Ishikawa (cell line): ENCODE results near the gene MYO19.

Experiments
- CEBPB ChIP-seq: IDR thresholded peaks from 2 replicates; pipeline ENCODE4 v1.6.1; 2012
- CREB1 ChIP-seq: IDR thresholded peaks from 2 replicates; pipeline ENCODE4 v1.6.1; 2012; ENCODE audit warnings: low read depth
- EGR1 ChIP-seq: IDR thresholded peaks from 2 replicates; pipeline ENCODE4 v1.6.1; 2012
- EP300 ChIP-seq: IDR thresholded peaks from 2 replicates; pipeline ENCODE4 v1.6.1; 2012; ENCODE audit warnings: borderline replicate concordance
- FOXM1 ChIP-seq: IDR thresholded peaks from 2 replicates; pipeline ENCODE4 v1.6.1; 2012; ENCODE audit warnings: low read depth, borderline replicate concordance
- NFIC ChIP-seq: IDR thresholded peaks from 2 replicates; pipeline ENCODE4 v1.6.1; 2012
- RAD21 ChIP-seq: IDR thresholded peaks from 2 replicates; pipeline ENCODE4 v1.6.1; 2012; ENCODE audit warnings: low read depth
- REST ChIP-seq: IDR thresholded peaks from 2 replicates; pipeline ENCODE4 v1.6.1; 2012; ENCODE audit warnings: low read depth, mild to moderate bottlenecking
- TAF1 ChIP-seq: IDR thresholded peaks from 2 replicates; pipeline ENCODE4 v1.6.1; 2012; ENCODE audit warnings: low read depth, mild to moderate bottlenecking
- TCF12 ChIP-seq: IDR thresholded peaks from 2 replicates; pipeline ENCODE4 v1.6.1; 2012; ENCODE audit warnings: low read depth
- TEAD4 ChIP-seq: IDR thresholded peaks from 2 replicates; pipeline ENCODE4 v1.6.1; 2012
- USF1 ChIP-seq: IDR thresholded peaks from 2 replicates; pipeline ENCODE4 v1.6.1; 2012
- YY1 ChIP-seq: IDR thresholded peaks from 2 replicates; pipeline ENCODE4 v1.6.1; 2012; ENCODE audit warnings: low read depth
- ZBTB7A ChIP-seq: IDR thresholded peaks from 2 replicates; pipeline ENCODE4 v1.6.1; 2012; ENCODE audit warnings: low read depth
- TF ChIP-seq, protein P1 (sequence below): IDR thresholded peaks from 2 replicates; pipeline ENCODE4 v1.6.1; 2012

The MYO19 gene

DNA sequence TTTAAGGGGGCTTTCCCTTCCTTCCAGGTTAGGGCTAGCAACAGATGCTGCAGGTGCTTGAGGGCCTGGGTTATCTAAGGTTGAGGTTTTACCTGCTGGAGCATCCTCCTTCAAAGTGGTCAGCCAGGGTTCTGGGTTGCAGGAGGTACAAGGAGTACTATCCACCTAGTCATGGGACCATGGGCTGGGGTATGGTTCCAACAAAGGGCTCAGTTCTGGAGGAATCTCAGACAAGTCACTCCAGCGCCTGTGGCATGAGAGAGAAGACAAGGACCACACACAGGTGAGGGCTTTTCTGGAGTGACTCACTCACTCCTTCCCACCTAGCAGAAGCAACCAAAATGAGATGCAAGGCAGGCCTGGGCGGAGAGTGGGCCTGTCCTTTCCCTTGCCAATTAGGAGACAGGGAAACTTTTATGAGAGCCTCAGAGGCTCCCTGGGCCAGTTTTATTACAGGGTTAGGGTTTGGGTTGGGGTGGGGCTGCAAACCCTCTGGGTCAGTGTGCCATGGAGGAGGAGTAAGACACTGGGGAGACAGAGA is 2.2 kb downstream of the MYO19 start:
- TF ChIP-seq TCF12 = no peak
- TF ChIP-seq EP300 = no peak
- no peak for TF ChIP-seq EGR1
- no peak for TF ChIP-seq CEBPB
- no peak for TF ChIP-seq REST
- no peak for TF ChIP-seq TAF1
- no peak for TF ChIP-seq RAD21
- no peak for TF ChIP-seq TEAD4
- no peak for TF ChIP-seq ZBTB7A
- no peak for TF ChIP-seq YY1
- TF ChIP-seq NFIC = no peak
- TF ChIP-seq CREB1 = no peak
- no peak for TF ChIP-seq FOXM1
- TF ChIP-seq, protein P1, sequence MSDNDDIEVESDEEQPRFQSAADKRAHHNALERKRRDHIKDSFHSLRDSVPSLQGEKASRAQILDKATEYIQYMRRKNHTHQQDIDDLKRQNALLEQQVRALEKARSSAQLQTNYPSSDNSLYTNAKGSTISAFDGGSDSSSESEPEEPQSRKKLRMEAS = no peak
- TF ChIP-seq USF1 = no peak

DNA sequence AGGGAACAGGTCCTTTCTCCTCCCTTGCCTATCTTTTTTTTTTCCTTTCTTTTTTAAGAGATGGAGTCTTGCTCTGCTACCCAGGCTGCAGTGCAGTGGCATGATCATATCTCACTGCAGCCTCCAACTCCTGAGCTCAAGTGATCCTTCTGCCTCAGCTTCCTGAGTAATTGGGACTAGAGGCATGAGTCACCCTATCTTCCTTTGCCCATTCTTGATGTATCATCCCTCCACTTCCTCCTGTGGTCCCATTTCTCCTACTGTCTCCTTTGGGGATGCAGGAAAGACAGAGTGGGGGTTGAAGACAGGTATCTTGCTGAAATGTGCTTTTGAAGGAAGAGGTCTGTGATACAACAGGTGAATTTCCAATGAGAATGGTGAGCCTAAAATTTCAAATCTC is 5.5 kb downstream of the MYO19 start:
- TF ChIP-seq EP300 (no peak), YY1 (no peak), TEAD4 (no peak), EGR1 (no peak), RAD21 (no peak), USF1 (no peak), FOXM1 (no peak), CREB1 (no peak), TAF1 (no peak), REST (no peak), TCF12 (no peak), ZBTB7A (no peak), CEBPB (no peak)
- TF ChIP-seq, protein P1 = no peak

- no peak for TF ChIP-seq EGR1
- TF ChIP-seq TCF12 = no peak
- no peak for TF ChIP-seq TEAD4
- TF ChIP-seq CREB1 = no peak
- TF ChIP-seq ZBTB7A = no peak
- no peak for TF ChIP-seq EP300
These were observed 6.9 kb downstream of the MYO19 start for GRCh38 chr17:36527621-36528250.

GRCh38 chr17:36525888-36526287 is 8.8 kb downstream of the MYO19 start:
- TF ChIP-seq, protein P1 = no peak
- TF ChIP-seq YY1 (no peak), TEAD4 (no peak), RAD21 (no peak), EGR1 (no peak), USF1 (no peak), REST (no peak), ZBTB7A (no peak), TCF12 (no peak), FOXM1 (no peak), NFIC (no peak), EP300 (no peak), CEBPB (no peak), CREB1 (no peak)
